GM12864 (cell line): Measurements from ENCODE around the gene RDH14.

ENCODE experiments used
- DNase-seq: peaks from one replicate; pipeline ENCODE4 v3.0.0-alpha.2; 2011; ENCODE audit warnings: low read depth
- H3K4me3 ChIP-seq: 2 replicates; pipeline ENCODE4 v1.5.1; 2011; ENCODE audit warnings: mild to moderate bottlenecking, low read depth, low read length, control low read depth
- TF ChIP-seq, protein P1 (sequence below): IDR thresholded peaks from 2 replicates; pipeline ENCODE4 v1.5.1; 2011; ENCODE audit warnings: low read depth, mild to moderate bottlenecking, moderate library complexity, low read length, control low read depth, inconsistent platforms; ENCODE audit errors: missing control alignments

RDH14 gene

DNA sequence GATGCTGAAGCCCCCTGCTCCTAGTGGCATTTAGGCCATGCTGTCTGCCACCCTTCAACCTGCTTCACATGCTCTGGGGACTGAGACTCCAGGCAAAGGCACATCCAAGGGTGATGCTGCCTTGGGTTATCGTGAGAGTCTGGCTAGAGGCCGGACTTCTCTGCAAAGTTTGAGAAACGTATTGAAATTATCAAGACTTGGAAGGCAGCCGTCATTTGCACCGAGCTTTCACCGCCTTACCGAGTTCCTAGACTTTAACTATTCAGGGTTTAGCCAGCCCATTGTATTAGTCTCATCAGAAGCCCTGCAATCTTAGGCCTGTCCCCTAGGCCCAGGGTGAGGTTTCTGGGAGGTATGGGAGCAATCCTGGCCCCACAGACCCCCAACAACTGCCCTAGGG, 34.0 kb downstream of the RDH14 start:
- no peak overlapping the region for H3K4me3 ChIP-seq
- DNase-seq = no peak
- TF ChIP-seq, protein P1, sequence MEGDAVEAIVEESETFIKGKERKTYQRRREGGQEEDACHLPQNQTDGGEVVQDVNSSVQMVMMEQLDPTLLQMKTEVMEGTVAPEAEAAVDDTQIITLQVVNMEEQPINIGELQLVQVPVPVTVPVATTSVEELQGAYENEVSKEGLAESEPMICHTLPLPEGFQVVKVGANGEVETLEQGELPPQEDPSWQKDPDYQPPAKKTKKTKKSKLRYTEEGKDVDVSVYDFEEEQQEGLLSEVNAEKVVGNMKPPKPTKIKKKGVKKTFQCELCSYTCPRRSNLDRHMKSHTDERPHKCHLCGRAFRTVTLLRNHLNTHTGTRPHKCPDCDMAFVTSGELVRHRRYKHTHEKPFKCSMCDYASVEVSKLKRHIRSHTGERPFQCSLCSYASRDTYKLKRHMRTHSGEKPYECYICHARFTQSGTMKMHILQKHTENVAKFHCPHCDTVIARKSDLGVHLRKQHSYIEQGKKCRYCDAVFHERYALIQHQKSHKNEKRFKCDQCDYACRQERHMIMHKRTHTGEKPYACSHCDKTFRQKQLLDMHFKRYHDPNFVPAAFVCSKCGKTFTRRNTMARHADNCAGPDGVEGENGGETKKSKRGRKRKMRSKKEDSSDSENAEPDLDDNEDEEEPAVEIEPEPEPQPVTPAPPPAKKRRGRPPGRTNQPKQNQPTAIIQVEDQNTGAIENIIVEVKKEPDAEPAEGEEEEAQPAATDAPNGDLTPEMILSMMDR = no peak

DNA sequence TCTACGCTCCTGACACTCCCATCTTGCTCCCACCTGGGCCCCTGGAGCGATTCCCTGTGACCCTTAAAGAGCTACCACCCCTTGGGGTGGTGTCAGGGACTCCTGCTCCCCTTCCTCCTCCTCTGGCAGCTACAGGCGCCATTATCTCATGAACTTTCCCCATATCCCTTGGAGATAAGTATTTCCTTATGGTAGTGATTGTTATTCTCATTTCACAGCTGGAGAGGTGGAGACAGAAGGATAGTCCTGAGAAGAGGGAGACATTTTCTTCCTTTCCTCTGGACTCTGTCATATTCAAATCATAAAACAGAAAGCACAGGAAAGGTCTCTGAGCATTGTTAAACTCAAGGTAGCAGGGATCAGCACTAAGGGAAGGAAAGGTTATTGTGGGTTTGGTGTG, 34.6 kb downstream of the RDH14 start:
- TF ChIP-seq, protein P1 = no peak
- DNase-seq = no peak
- H3K4me3 ChIP-seq = no peak overlapping the region

DNA sequence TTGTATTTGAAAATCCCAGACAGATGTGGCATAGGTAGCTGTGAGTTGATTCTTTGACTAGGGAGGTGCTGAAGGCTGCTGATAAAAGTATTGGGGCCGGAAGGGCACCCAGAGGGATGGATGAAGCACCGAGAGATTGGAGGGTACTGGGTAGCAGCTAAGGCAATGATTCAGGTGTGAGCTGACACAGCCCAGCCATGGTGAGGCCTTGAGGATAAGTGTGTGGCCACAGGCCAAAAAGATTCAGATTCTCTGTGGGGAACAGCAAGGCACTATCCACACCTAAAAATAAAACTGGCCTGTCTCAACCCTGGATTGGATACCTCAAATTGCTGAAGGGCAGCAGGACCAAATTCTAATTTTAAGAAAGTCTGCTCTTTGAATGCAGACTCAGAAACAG, 35.2 kb downstream of the RDH14 start:
- no peak for DNase-seq
- TF ChIP-seq, protein P1 = no peak
- no peak overlapping the region for H3K4me3 ChIP-seq

DNA sequence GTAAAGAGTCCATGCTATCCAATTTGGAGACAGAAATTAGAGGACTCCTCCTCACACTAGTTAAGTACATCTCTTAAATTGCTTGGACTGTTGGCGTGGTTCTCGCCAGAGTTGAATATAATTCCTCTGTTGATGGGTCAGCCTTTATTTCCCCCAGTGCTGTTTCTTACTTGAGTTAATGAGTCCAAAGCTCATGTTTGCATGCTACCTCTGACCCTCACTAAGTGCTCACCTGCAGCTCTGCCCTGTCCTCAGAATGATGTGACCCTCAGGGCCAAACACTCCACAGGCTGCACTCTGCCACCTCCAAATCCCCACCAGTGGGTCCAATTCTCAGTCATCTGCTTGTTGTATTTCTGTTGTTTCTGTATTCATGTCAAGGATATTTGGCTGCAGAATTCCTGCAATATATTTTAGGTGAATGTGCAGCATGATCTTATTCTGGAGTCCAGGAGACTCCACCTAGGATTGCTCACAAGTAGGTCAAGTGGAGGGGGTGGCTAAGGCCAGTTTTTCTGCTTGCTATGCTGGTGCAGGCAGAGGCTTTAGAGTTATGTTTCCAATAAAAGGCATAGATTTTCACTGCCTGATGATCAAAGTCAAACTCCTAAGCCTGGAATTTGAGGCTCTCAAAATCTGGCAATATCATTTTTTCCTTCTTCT, 37.8 kb downstream of the RDH14 start:
- TF ChIP-seq, protein P1 = no peak
- no peak for DNase-seq
- no peak overlapping the region for H3K4me3 ChIP-seq

DNA sequence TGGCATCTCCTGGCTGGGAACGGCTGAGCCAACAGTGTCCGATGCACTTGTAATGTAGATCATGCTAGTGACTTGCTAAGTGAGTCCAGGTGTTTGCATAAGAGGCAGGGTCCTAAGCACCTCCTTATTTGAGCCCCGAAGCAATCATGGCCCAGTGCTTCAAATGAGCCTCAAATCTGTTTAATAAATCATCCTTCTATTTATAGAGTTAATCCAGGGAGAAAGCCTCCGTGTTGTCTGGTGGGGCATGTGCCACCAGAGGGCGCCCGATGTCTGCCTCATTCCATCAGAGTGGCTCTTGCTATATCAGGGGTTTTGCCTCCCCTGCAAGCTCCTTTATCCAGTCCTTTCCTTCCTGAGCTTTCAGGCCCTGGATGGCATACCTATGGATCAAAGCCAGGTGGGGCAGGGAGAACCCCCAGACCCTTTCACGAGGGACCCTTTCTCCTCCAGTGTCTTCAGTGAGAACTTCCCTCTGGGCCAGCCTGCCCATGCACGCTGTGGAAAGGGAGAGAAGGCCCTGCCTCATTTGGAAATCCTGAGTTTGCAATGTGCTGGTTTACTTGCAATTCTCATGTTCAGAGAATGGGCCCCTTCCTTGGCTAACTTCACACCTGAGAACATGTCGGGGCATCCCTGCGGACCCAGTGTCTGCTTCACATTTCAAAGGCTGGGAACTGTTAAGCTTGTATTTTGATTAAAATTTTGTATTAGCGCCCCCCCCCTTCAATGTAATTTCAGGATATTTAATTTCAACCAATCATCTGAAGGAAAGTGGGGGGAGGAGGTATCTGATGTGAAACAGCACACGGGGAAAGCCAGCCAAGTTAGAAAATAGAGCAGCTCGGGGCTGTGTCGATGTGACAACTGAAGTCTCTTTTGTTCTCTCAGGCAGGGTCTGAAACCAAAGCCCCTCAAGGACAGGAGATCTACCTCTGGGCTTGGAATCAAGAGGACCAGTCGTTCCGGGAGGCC, 39.7 kb downstream of the RDH14 start:
- H3K4me3 ChIP-seq = no peak overlapping the region
- TF ChIP-seq, protein P1 = peak; percentile 89
- DNase-seq = no peak

DNA sequence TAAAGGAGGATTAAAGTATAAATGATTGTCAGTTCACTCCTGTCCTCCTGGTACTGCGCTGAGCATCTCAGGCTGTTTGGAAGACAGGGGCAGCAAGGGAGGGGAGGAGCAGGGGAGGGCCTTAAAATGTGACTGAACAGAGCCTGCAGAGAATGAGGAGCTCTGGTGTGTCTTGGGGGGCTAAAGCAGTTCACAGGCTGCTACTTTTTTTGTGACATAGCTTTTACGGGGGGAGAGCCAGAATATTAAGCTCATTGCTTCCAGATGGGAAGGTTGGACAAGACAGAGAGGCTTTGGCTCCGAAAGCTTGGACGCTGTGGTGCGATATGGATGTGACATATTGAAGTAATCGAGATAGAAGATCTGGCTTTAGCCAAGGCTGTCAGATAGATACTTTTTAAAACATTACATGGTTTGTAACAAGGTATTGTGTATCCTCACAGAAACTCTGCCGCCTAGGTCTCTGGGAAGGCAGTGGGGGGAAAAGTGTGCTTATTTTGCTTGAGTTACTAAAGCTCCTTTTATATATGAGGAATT, 40.5 kb downstream of the RDH14 start:
- TF ChIP-seq, protein P1 = no peak
- no peak for DNase-seq

More for the DNA sequence above, 40.5 kb downstream of the RDH14 start:
- H3K4me3 ChIP-seq = no peak overlapping the region
